NB4 (cell line): ENCODE results near the gene SEC16A.

Experiments used
- DNase-seq: peaks from one replicate; pipeline ENCODE4 v3.0.0; 2010; ENCODE audit warnings: low read depth
- H3K4me3 ChIP-seq: one replicate; pipeline ENCODE4 v1.5.1; 2011; ENCODE audit warnings: mild to moderate bottlenecking, low read depth, low read length, moderate library complexity
- CTCF ChIP-seq: IDR thresholded peaks from one replicate; pipeline ENCODE4 v1.5.1; 2012; ENCODE audit warnings: low read depth, low read length
- MAX ChIP-seq: IDR thresholded peaks from 2 replicates; pipeline ENCODE4 v1.6.1; 2011; ENCODE audit warnings: low read depth, low read length
- MYC ChIP-seq: IDR thresholded peaks from 2 replicates; pipeline ENCODE4 v1.6.1; 2011; ENCODE audit warnings: low read depth, low read length
- POLR2A ChIP-seq: IDR thresholded peaks from 2 replicates; pipeline ENCODE4 v1.6.1; 2011; ENCODE audit warnings: mild to moderate bottlenecking; ENCODE audit not compliant: insufficient read length; ENCODE audit errors: extremely low read depth

SEC16A gene

GRCh38 chr9:136476369-136477150 lies 6.3 kb downstream of the SEC16A start:
- DNase-seq, result no peak
- TF ChIP-seq CTCF, result no peak
- TF ChIP-seq MYC, result no peak
- no peak for TF ChIP-seq POLR2A
- no peak for TF ChIP-seq MAX
- no peak overlapping the region for H3K4me3 ChIP-seq

GRCh38 chr9:136474974-136475865 lies 7.6 kb downstream of the SEC16A start:
- DNase-seq, result no peak
- TF ChIP-seq POLR2A, result no peak
- TF ChIP-seq CTCF, result no peak
- TF ChIP-seq MYC, result no peak
- no peak overlapping the region for H3K4me3 ChIP-seq

GRCh38 chr9:136474021-136474640 lies 8.7 kb downstream of the SEC16A start:
- DNase-seq, result no peak
- H3K4me3 ChIP-seq, result no peak overlapping the region
- TF ChIP-seq MYC, result no peak
- TF ChIP-seq POLR2A, result no peak
- TF ChIP-seq CTCF, result no peak
- no peak for TF ChIP-seq MAX

GRCh38 chr9:136473354-136473721 lies 9.5 kb downstream of the SEC16A start:
- no peak overlapping the region for H3K4me3 ChIP-seq

More at GRCh38 chr9:136473354-136473721, 9.5 kb downstream of the SEC16A start:
- DNase-seq, result no peak
- TF ChIP-seq MAX (no peak), POLR2A (no peak), CTCF (no peak), MYC (no peak)
